K562 (cell line): ENCODE results near the gene ENOSF1. TPM values are rescaled to one million over a fixed set of nuclear protein-coding genes. Genes with fewer than 3 reads are reported as not detected.

ENCODE experiments used
- ATAC-seq: fragments of 200-7000 bp; cut with Tn5 transposase; 3 replicates; pipeline ENCODE4 v1.9.1; 2020; ENCODE audit warnings: moderate library complexity
- BruUV-seq: library from RNA; stranded (reverse); fragments of 400-500 nt; replicated peaks from 2 replicates; lab custom pipeline; 2021; lab: Mats Ljungman, UMichigan
- CTCF ChIA-PET: fragments of 300-600 bp; formaldehyde crosslinking; extraction: SDS; loops from one replicate; lab custom pipeline; 2021; ENCODE audit warnings: low intra/inter-chr PET ratio; lab: Yijun Ruan, JAX
- POLR2A ChIA-PET: fragments of 300-600, 350-650 bp; sonication (Branson Sonifier 250); formaldehyde crosslinking; extraction: SDS; loops from one replicate; lab custom pipeline; 2021; ENCODE audit warnings: antibody characterized with exemption, inconsistent platforms; lab: Yijun Ruan, JAX
- DNase-seq, 4 experiments: peaks; one replicate each; pipeline versions ENCODE4 v3.0.0 to v3.0.0-alpha.2; 2011 to 2018; ENCODE audit warnings: low spot score in 3 of 4, mixed read lengths in 3 of 4; ENCODE audit errors: extremely low read depth in 1 of 4
- FAIRE-seq: peaks from 2 replicates; lab custom pipeline; 2011; peaks lifted over from hg19 to GRCh38; lab: Jason Lieb, UNC
- H2AFZ ChIP-seq: 2 replicates; pipeline ENCODE4 v1.6.0; 2011; ENCODE audit warnings: low read depth, low read length, control low read depth, inconsistent platforms
- H3K27ac ChIP-seq: fragments of 200-600 bp; 3 replicates; pipeline ENCODE4 v1.8.0; 2011; ENCODE audit warnings: low read depth, mild to moderate bottlenecking, control low read depth, inconsistent platforms, low read length, moderate library complexity, mixed read lengths; ENCODE audit errors: extremely low read depth
- H3K27me3 ChIP-seq, 2 experiments: fragments of 300-600 bp in 1 of 2; 2 replicates in 1 of 2; 3 replicates in 1 of 2; pipeline versions ENCODE4 v1.6.0 to v1.8.0; 2011; ENCODE audit warnings: inconsistent platforms in 2 of 2, low read length in 2 of 2, mild to moderate bottlenecking in 1 of 2, mixed read lengths in 1 of 2, moderate library complexity in 1 of 2; ENCODE audit not compliant: control insufficient read depth in 2 of 2, insufficient read depth in 2 of 2
- H3K36me3 ChIP-seq: fragments of 300-600 bp; 3 replicates; pipeline ENCODE4 v1.8.0; 2011; ENCODE audit warnings: mild to moderate bottlenecking, low read length, inconsistent platforms; ENCODE audit not compliant: control insufficient read depth, insufficient read depth
- H3K4me1 ChIP-seq, 2 experiments: fragments of 200-600 bp in 1 of 2; replicated peaks in 1 of 2; 2 replicates in 1 of 2; 3 replicates in 1 of 2; pipeline versions ENCODE4 v1.5.1 to v1.8.0; 2011; ENCODE audit warnings: inconsistent platforms in 2 of 2, low read length in 2 of 2, mild to moderate bottlenecking in 1 of 2, mixed read lengths in 1 of 2, moderate library complexity in 1 of 2; ENCODE audit not compliant: control insufficient read depth in 2 of 2, insufficient read depth in 2 of 2
- H3K4me2 ChIP-seq: 2 replicates; pipeline ENCODE4 v1.6.1; 2011; ENCODE audit warnings: low read length, control low read depth, inconsistent platforms, mixed read lengths; ENCODE audit not compliant: insufficient read depth
- H3K4me3 ChIP-seq: fragments of 200-600 bp; sonication (generic), shearing (Covaris generic); 2 replicates; pipeline ENCODE4 v1.5.1; 2016; ENCODE audit warnings: control low read depth, inconsistent platforms
- H3K79me2 ChIP-seq: fragments of 200-600 bp; 3 replicates; pipeline ENCODE4 v1.8.0; 2011; ENCODE audit warnings: low read length, inconsistent platforms; ENCODE audit not compliant: control insufficient read depth, insufficient read depth
- H3K9ac ChIP-seq, 2 experiments: 2 replicates each; pipeline versions ENCODE4 v1.6.0 to v1.6.1; 2011; ENCODE audit warnings: low read depth in 2 of 2, low read length in 2 of 2, control low read depth in 1 of 2, inconsistent platforms in 1 of 2, mild to moderate bottlenecking in 1 of 2, mixed read lengths in 1 of 2; ENCODE audit not compliant: insufficient read depth in 1 of 2
- H3K9me1 ChIP-seq: one replicate; pipeline ENCODE4 v1.6.0; 2011; ENCODE audit warnings: inconsistent platforms, mild to moderate bottlenecking, low read length, moderate library complexity; ENCODE audit not compliant: control insufficient read depth, insufficient read depth
- H3K9me3 ChIP-seq: replicated peaks from 2 replicates; pipeline ENCODE4 v1.5.1; 2011; ENCODE audit warnings: low read depth, low read length, inconsistent platforms; ENCODE audit not compliant: control insufficient read depth, insufficient read depth
- H4K20me1 ChIP-seq: replicated peaks from 2 replicates; pipeline ENCODE4 v1.6.1; 2011; ENCODE audit warnings: low read length, inconsistent platforms, mixed read lengths; ENCODE audit not compliant: control insufficient read depth, insufficient read depth
- ARID1B ChIP-seq: fragments of 450-650 bp; IDR thresholded peaks from 2 replicates; pipeline ENCODE4 v1.6.1; 2016; ENCODE audit warnings: antibody characterized with exemption, mild to moderate bottlenecking, inconsistent platforms
- CCAR2 ChIP-seq: fragments of 200-400 bp; formaldehyde crosslinking; IDR thresholded peaks from 2 replicates; pipeline ENCODE4 v1.6.1; 2017; ENCODE audit warnings: mild to moderate bottlenecking, low read depth, low read length
- GTF2B ChIP-seq: IDR thresholded peaks from 2 replicates; pipeline ENCODE4 v1.6.1; 2011; ENCODE audit not compliant: insufficient read length; ENCODE audit errors: extremely low read depth
- HSF4 ChIP-seq: fragments of 250-450 bp; sonication (Bioruptor Pico); IDR thresholded peaks from 2 replicates; pipeline ENCODE4 v2.1.2; 2022; ENCODE audit warnings: mild to moderate bottlenecking, moderate library complexity, borderline replicate concordance
- MAFG ChIP-seq: fragments of 450-650 bp; conservative IDR thresholded peaks from 2 replicates; pipeline ENCODE4 v1.6.1; 2016; ENCODE audit warnings: missing genetic modification characterization, missing compliant biosample characterization
- MCM7 ChIP-seq, 2 experiments: fragments of 450-650 bp; IDR thresholded peaks; 2 replicates each; pipeline ENCODE4 v1.6.1; 2016 to 2018
- PREB ChIP-seq: sonication (generic); formaldehyde crosslinking; IDR thresholded peaks from 2 replicates; pipeline ENCODE4 v1.8.1; 2023; ENCODE audit warnings: mild to moderate bottlenecking, missing genetic modification reagents
- PTTG1 ChIP-seq: fragments of 450-650 bp; IDR thresholded peaks from 2 replicates; pipeline ENCODE4 v1.6.1; 2016; ENCODE audit warnings: low read depth, mild to moderate bottlenecking, missing genetic modification characterization, missing compliant biosample characterization
- SP1 ChIP-seq: sonication (generic); formaldehyde crosslinking; IDR thresholded peaks from 2 replicates; pipeline ENCODE4 v1.8.1; 2022; ENCODE audit warnings: mild to moderate bottlenecking, missing genetic modification reagents
- TBL1XR1 ChIP-seq, 2 experiments: IDR thresholded peaks; 2 replicates each; pipeline ENCODE4 v1.6.1; 2012; ENCODE audit warnings: improper control_type of control experiment in 2 of 2, low read length in 2 of 2, mild to moderate bottlenecking in 1 of 2
- TOE1 ChIP-seq, 2 experiments: fragments of 450-650 bp in 1 of 2; sonication (generic) in 1 of 2; formaldehyde crosslinking in 1 of 2; IDR thresholded peaks; 2 replicates each; pipeline versions ENCODE4 v1.7.1 to v1.8.0; 2016 to 2022; ENCODE audit warnings: borderline replicate concordance in 2 of 2, mild to moderate bottlenecking in 2 of 2, antibody characterized with exemption in 1 of 2, inconsistent platforms in 1 of 2, low read depth in 1 of 2, missing genetic modification reagents in 1 of 2, moderate library complexity in 1 of 2
- ZNF3 ChIP-seq: fragments of 250-450 bp; sonication (Bioruptor Pico); IDR thresholded peaks from 2 replicates; pipeline ENCODE4 v1.5.0; 2021; ENCODE audit warnings: mild to moderate bottlenecking, moderate library complexity
- ZNF561 ChIP-seq: fragments of 450-650 bp; formaldehyde crosslinking; conservative IDR thresholded peaks from 2 replicates; pipeline ENCODE4 v1.4.0; 2020; ENCODE audit warnings: mild to moderate bottlenecking, moderate library complexity
- ZNF592 ChIP-seq: fragments of 450-650 bp; IDR thresholded peaks from 2 replicates; pipeline ENCODE4 v1.6.1; 2017; ENCODE audit warnings: antibody characterized with exemption, mild to moderate bottlenecking
- ZNF717 ChIP-seq: fragments of 250-450 bp; sonication (Bioruptor Pico); IDR thresholded peaks from 2 replicates; pipeline ENCODE4 v1.5.0; 2021
- WGBS: fragments of 100-300 bp; shearing (Covaris generic); methylation state at CpG from one replicate; pipeline ENCODE4 v1.1.6; 2016; ENCODE audit warnings: low coverage, mixed read lengths; ENCODE audit not compliant: insufficient coverage; ENCODE audit errors: missing lambda C conversion rate; 5-methylcytosine and 5-hydroxymethylcytosine counted together
- in situ Hi-C: fragments of 300-500 bp; cut with MboI; formaldehyde crosslinking; loops from 4 replicates; pipeline ENCODE4 v1.15.0; 2018; ENCODE audit warnings: inconsistent platforms, mixed read lengths
- intact Hi-C: fragments of 100-400 bp; cut with micrococcal nuclease; formaldehyde crosslinking; loops from 2 replicates; pipeline ENCODE4 v1.14.2; 2022
- polyA plus RNA-seq, 8 experiments: library from polyadenylated mRNA; depleted of rRNA in 4 of 8; stranded (reverse) in 5 of 8; unstranded in 3 of 8; fragments of >200 nt; fragmentation: Nextera tagmentation in 2 of 8; fragmentation: Illumina TruSeq in 1 of 8; extraction: Ambion mirVana in 2 of 8; extraction: Trizol in 1 of 8; gene quantifications; 2 replicates each; pipeline versions ENCODE4 v1.2.1 to v1.2.3, GENCODE V29; 2011 to 2014; ENCODE audit warnings: inconsistent platforms in 1 of 8, missing spikeins in 1 of 8
- total RNA-seq, 7 experiments: library from RNA; depleted of rRNA in 6 of 7; stranded (reverse); fragments of >200 nt in 6 of 7; fragmentation: Illumina TruSeq in 2 of 7; extraction: Trizol in 2 of 7; gene quantifications; 2 replicates each; pipeline versions ENCODE4 v1.2.1 to v1.2.3, GENCODE V29; 2011 to 2021; ENCODE audit warnings: low replicate concordance in 1 of 7

Gene ENOSF1
- total and polyA plus RNA-seq, 9 of the 15 experiments (the other 6 are each of a cell fraction or from before 2014, with no cell fraction given): 15.5 to 66.4 (median 46.5) TPM

GRCh38 chr18:711657-712400 lies 601 bp downstream of the ENOSF1 start:
- no peaks in the 10 kb centered on the region for H3K9me3 ChIP-seq
- peak overlapping the region; percentile 77 for H2AFZ ChIP-seq
- peak overlapping the region; percentile 88 for H3K27ac ChIP-seq
- DNase-seq (peak; percentile 61 to 89 (median 70)), ATAC-seq (peak; percentile 75), FAIRE-seq (peak; percentile 92)
- H3K4me3 ChIP-seq: peak overlapping the region; percentile 63
- peaks cover 7 to 10% of the 10 kb centered on the region in 2 experiments; a peak in 3 of 5 replicates for H3K4me1 ChIP-seq
- ChIA-PET POLR2A (interaction anchor here (0.7 to 1.1 kb wide), 7 partner anchors 13 to 150 kb away, joined by 3 to 5 read pairs (median 3); no protein-coding TSS in a partner anchor), CTCF (no interaction called here)
- no peaks in the 10 kb centered on the region for H4K20me1 ChIP-seq
- in situ Hi-C loops: no loop called here
- peaks cover 31% of the 10 kb centered on the region for H3K36me3 ChIP-seq
- no peaks in the 10 kb centered on the region for H3K9me1 ChIP-seq
- BruUV-seq: TSS peak; percentile 58
- H3K9ac ChIP-seq: peak overlapping the region; percentile 97
- peak overlapping the region; percentile 98 for H3K4me2 ChIP-seq
- no peaks in the 10 kb centered on the region for H3K27me3 ChIP-seq
- H3K79me2 ChIP-seq: peaks cover 50% of the 10 kb centered on the region
- WGBS: 21% methylated on average over 42 of the region's 42 CpGs
- intact Hi-C loops: loop anchor here (1.0 kb wide), 1 partner anchor 119 kb away; no protein-coding TSS in a partner anchor
- TF ChIP-seq MAFG (tag): no peak
- TF ChIP-seq ZNF717 (CRISPR knock-in tag): no peak
- peak; percentile 68 for TF ChIP-seq ZNF592
- TF ChIP-seq HSF4 (CRISPR knock-in tag): no peak
- TF ChIP-seq ZNF3 (CRISPR knock-in tag): no peak
- no peak for TF ChIP-seq CCAR2
- no peak for TF ChIP-seq MCM7 (IDR thresholded peaks at IDR 0.05)
- no peak for TF ChIP-seq GTF2B
- TF ChIP-seq SP1 (CRISPR knock-in tag): peak; percentile 55; the same call in 1 of the 2 replicates
- TF ChIP-seq PTTG1 (tag): no peak
- 0 out of 2 replicates have a peak, but pooled peaks have one; percentile 42 for TF ChIP-seq TOE1 (IDR thresholded peaks at IDR 0.05; ENCODE audit: borderline replicate concordance)
- no peak for TF ChIP-seq TOE1 (CRISPR knock-in tag; IDR thresholded peaks at IDR 0.05; ENCODE audit: borderline replicate concordance, low read depth)
- 0 out of 4 replicates have a peak, but pooled peaks of 1 of the 2 experiments have one; percentile 6 for TF ChIP-seq TBL1XR1 (IDR thresholded peaks at IDR 0.05; ENCODE audit: low read length in 2 of 2)
- no peak for TF ChIP-seq ZNF561 (CRISPR knock-in tag)
- TF ChIP-seq ARID1B: no peak
- no peak for TF ChIP-seq PREB
